HEK293T (cell line): ENCODE results near the gene MRPL23.

Source experiments
- ARNT ChIP-seq: fragments of 450-650 bp; IDR thresholded peaks from 2 replicates; pipeline ENCODE4 v1.6.1; 2017; ENCODE audit warnings: mild to moderate bottlenecking
- BHLHE40 ChIP-seq: fragments of 450-650 bp; IDR thresholded peaks from 2 replicates; pipeline ENCODE4 v1.6.1; 2016; ENCODE audit warnings: mild to moderate bottlenecking, moderate library complexity, borderline replicate concordance
- CTBP1 ChIP-seq: fragments of 450-650 bp; IDR thresholded peaks from 2 replicates; pipeline ENCODE4 v1.6.1; 2016; ENCODE audit warnings: borderline replicate concordance
- ELF4 ChIP-seq: fragments of 450-650 bp; IDR thresholded peaks from 2 replicates; pipeline ENCODE4 v1.6.1; 2017; ENCODE audit warnings: antibody characterized with exemption
- FOXA1 ChIP-seq: fragments of 450-650 bp; IDR thresholded peaks from 2 replicates; pipeline ENCODE4 v1.6.1; 2016; ENCODE audit warnings: mild to moderate bottlenecking
- FOXM1 ChIP-seq: fragments of 450-650 bp; IDR thresholded peaks from 2 replicates; pipeline ENCODE4 v1.6.1; 2017; ENCODE audit warnings: mild to moderate bottlenecking, borderline replicate concordance
- L3MBTL2 ChIP-seq: fragments of 450-650 bp; conservative IDR thresholded peaks from 2 replicates; pipeline ENCODE4 v1.6.1; 2016; ENCODE audit warnings: mild to moderate bottlenecking
- LEF1 ChIP-seq: fragments of 450-650 bp; IDR thresholded peaks from 2 replicates; pipeline ENCODE4 v1.6.1; 2017; ENCODE audit warnings: mild to moderate bottlenecking, borderline replicate concordance
- NFRKB ChIP-seq: fragments of 450-650 bp; IDR thresholded peaks from 2 replicates; pipeline ENCODE4 v1.6.1; 2016; ENCODE audit warnings: mild to moderate bottlenecking, moderate library complexity
- PKNOX1 ChIP-seq: fragments of 450-650 bp; IDR thresholded peaks from 2 replicates; pipeline ENCODE4 v1.6.1; 2016
- SP1 ChIP-seq: fragments of 450-650 bp; IDR thresholded peaks from 2 replicates; pipeline ENCODE4 v1.6.1; 2017
- SUZ12 ChIP-seq: fragments of 450-650 bp; IDR thresholded peaks from 2 replicates; pipeline ENCODE4 v1.6.1; 2016; ENCODE audit warnings: mild to moderate bottlenecking
- ZNF384 ChIP-seq: fragments of 450-650 bp; IDR thresholded peaks from 2 replicates; pipeline ENCODE4 v1.6.1; 2016

- TF ChIP-seq BHLHE40 (no peak), FOXA1 (no peak), FOXM1 (no peak), ARNT (no peak), ELF4 (no peak), ZNF384 (no peak), NFRKB (no peak), SUZ12 (no peak), PKNOX1 (no peak), L3MBTL2 (no peak), SP1 (no peak), CTBP1 (no peak), LEF1 (no peak)
Observed at GRCh38 chr11:1952806-1953482, 5.8 kb downstream of the MRPL23 start.
